GM21423 (cell line): ENCODE measurements around the gene SPON2.
"Not testable (repeated sequence)": the region's sequence is repeated elsewhere in the genome, so short reads cannot be mapped to it uniquely, and the experiment has no call there.

Experiments
- ATAC-seq: cut with Tn5 transposase; IDR thresholded peaks from one replicate; pipeline ENCODE4 v1.9.1; 2021; ENCODE audit warnings: mild to moderate bottlenecking, moderate library complexity; ENCODE audit not compliant: unreplicated experiment

SPON2 gene

GRCh38 chr4:1152290-1152689 is 20.1 kb downstream of the SPON2 start:
- no peak for ATAC-seq

- ATAC-seq, result no peak
Measured at GRCh38 chr4:1151541-1151940, 20.8 kb downstream of the SPON2 start.

DNA sequence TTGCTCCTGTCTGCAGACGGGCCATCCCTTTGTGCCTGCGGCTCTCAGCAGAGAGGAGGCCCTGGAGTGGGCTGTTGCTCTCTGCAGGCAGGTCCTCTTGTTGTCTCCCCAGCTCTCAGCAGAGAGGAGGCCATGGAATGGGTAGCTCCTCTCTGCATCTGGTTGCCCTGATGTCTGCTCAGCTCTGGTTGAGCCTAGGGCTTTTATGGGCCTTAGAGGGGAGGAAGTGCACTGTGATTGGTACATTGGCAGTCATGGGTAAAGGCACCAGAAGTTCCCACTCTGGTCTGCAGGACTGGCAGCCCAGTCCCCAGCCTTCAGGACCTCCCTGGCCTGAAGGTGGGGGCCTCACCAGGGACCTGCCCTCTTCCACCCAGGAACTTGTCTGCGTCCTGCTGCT is 21.5 kb downstream of the SPON2 start:
- no peak for ATAC-seq

DNA sequence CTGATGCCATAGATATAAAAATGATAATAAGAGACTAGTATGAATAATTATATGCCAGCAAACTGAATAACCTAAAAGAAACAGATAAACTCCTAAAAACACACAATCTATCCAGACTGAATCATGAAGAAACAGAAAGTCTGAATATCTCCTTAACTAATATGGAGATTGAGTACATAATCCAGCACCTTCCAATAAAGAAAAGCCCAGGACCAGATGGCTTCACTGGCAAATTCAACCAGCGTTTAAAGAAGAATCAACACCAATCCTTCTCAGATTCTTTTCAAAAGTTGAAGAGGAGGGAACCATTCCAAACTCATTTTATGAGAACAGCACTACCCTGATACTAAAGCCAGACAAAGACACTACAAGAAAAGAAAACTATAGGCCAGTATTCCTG is 32.5 kb downstream of the SPON2 start:
- ATAC-seq, result no peak

DNA sequence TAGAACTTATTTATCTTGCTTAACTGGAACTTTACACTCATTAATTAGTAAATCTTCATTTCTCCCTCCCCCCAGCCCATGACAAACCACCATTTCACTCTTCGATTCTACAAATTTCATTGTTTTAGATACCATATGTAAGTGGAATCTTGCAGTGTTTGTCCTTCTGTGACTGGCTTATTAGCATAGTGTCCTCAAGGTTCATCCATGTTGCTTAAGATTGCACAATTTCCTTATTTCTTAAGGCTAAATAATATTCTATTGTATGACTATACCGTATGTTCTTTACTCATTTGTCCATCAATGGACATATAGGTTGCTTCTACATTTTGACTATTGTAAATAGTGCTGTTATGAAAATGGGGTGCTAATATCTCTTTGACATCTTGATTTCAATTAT is 34.5 kb downstream of the SPON2 start:
- ATAC-seq, result no peak

DNA sequence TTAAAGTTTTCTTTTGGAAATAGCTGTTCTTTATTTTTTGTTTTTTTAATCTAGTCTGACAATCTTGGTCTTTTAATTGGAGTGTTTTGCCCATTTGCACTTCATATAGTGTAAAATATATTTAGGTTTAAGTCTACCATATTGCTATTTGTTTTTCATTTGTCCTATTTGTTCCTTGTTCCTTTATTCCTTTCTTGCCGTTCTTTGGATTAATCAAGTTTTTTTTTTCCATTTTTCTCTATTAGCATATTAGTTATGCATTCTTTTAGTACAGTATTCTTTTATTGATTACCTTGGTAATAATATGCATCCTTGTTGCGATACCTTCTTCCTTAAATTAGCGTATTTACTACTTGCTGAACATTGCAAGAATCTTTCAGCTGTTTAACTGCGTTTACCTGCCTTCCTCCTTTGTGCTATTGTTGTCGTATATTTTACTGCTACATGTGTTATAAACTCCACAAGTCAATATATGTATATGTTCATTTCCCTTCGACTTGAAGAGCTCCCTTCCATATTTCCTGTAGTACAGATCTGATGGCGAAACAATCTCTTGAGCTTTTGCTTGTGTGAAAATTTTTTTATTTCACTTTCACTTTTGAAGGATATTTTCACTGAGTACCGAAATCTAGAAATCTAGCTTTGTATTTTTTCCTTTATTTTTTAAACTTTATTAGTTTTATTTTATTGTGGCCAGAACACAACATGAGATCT is 35.2 kb downstream of the SPON2 start:
- no peak for ATAC-seq

- ATAC-seq, result no peak
Measured at GRCh38 chr4:1136048-1136447, 36.3 kb downstream of the SPON2 start.

DNA sequence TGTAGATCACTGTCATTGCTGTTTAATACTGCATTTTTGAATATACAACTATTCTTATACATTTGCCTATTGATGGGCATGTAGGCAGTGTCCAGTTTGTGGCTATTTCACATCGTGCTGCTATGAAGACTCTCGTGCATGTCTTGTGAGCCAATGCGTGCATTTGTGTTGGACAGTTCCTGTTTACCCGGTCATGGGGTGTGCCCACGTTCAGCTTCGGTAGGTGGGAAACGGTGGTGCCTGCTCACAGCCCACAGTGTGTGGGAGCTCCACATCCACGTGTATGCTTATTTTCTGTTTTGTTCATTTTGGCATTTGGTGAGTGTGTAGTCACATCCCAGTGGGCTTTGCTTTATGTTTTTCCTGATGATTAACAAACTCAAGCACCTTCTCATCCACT is 39.4 kb downstream of the SPON2 start:
- no peak for ATAC-seq

DNA sequence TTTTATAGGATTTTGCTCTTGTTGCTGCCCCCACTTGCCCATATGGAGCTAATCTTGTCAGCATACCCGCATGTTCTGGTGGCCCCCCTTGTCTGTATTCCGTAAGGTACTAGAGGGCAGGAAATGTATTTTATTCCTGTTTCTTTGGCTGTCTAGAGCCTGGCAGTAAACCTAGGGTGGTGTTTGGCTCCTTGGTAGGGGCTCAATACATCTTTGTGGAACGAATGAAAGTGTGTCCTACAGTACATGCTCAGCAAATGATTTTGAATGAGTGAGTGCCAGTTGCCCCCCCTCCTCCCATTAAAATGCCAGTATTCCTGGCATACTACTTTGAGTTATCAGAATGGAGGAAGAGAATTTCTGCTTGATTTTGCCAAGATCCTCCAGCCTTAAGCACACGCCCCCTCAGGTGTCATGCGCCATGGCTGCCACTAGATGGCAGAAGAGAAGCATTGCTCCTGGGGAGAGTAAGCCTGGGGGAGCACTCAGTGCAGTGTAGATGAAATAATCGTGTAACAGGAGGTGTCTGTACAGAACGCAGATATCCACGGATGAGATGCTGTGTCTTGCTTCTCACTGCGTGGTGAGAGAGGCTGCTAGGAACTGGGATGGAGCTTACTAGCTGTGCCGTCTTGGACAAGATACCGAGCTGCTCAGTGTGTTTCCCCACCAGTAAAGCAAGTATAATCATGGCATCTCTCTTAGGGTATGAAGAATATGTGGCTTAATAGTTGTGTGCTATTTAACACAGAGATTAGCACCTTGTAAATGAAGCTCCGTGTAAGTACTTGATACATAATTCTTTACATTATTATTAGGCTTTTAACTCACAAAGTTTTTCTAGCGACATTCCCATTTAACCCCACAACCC is 41.8 kb downstream of the SPON2 start:
- peak; percentile 73 for ATAC-seq

DNA sequence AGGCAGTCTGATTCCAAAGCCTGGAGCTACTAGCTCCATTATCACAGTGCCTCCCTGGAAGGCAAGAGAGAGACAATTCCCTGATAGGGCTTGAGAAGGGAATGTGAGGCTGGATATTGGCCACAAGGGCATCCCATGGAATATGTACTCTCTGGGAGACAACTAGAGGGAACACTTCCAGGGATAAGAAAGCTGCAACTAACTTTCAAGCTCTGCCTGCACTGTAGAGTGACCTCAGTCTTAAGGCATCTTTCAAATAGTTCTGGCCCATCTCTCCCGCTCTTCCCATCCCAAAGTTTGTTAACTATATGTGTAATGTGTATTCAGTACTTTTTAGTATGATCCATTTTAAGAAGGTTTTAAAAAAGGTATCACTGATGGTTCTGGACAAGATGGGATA is 45.9 kb downstream of the SPON2 start:
- ATAC-seq, result no peak

DNA sequence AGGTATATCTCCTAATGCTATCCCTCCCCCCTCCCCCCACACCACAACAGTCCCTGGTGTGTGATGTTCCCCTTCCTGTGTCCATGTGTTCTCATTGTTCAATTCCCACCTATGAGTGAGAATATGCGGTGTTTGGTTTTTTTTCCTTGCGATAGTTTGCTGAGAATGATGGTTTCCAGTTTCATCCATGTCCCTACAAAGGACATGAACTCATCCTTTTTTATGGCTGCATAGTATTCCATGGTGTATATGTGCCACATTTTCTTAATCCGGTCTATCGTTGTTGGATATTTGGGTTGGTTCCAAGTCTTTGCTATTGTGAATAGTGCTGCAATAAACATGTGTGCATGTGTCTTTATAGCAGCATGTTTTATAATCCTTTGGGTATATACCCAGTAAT is 46.9 kb downstream of the SPON2 start:
- ATAC-seq, result not testable (repeated sequence)

DNA sequence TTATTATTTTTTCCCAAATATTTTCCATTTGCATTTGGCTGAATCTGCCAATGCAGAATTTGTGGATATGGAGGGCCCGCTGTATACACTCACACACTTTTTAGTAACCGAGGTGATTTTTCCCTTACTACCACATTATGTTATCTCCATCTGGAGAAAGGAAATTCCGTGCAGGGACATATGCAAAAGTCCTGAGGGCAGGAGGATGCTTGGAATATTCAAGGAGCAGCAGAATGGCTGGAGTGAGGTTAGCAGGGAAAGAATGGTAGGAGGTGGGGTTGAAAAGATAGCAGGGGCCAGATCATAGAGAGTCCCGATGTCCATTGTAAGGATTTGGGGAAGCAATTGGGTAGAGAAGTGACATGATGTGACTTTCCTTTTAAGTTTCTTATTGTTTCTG is 47.6 kb downstream of the SPON2 start:
- no peak for ATAC-seq

GRCh38 chr4:1122505-1122904 is 49.9 kb downstream of the SPON2 start:
- no peak for ATAC-seq
